Inflammatory macrophage treated with lipopolysaccharide for 4 hours (primary cell): ENCODE results near the gene WNK4.
A peak's percentile ranks its signal among the peaks of the same experiment; 100 is the strongest.

Experiments used
- DNase-seq: peaks from one replicate; pipeline ENCODE4 v3.0.0-alpha.2; 2020

WNK4 gene

GRCh38 chr17:42797067-42798007 lies 16.9 kb downstream of the WNK4 start:
- no peak for DNase-seq

GRCh38 chr17:42798011-42798382 lies 17.6 kb downstream of the WNK4 start:
- no peak for DNase-seq

GRCh38 chr17:42798383-42799380 lies 18.3 kb downstream of the WNK4 start, which contains the start of the genes CNTD1 and COA3:
TSS of gene CNTD1 (plus strand) at chr17:42798861. CDS start at chr17:42799068, 207 bp downstream.
TSS of gene COA3 (minus strand) at chr17:42798704. CDS start at chr17:42798681, 23 bp downstream.
- DNase-seq, result peak; percentile 80

GRCh38 chr17:42803074-42803883 lies 22.9 kb downstream of the WNK4 start:
- DNase-seq, result no peak

- DNase-seq, result no peak
These were observed 24.5 kb downstream of the WNK4 start for GRCh38 chr17:42804918-42805367.

GRCh38 chr17:42806249-42806648 lies 25.8 kb downstream of the WNK4 start:
- DNase-seq, result no peak

- peak; percentile 12 for DNase-seq
These were observed 28.8 kb downstream of the WNK4 start for GRCh38 chr17:42809250-42809649.

GRCh38 chr17:42814633-42815399 lies 34.4 kb downstream of the WNK4 start:
- no peak for DNase-seq

GRCh38 chr17:42817866-42818265 lies 37.5 kb downstream of the WNK4 start:
- DNase-seq, result no peak

GRCh38 chr17:42818379-42818778 lies 38.0 kb downstream of the WNK4 start:
- no peak for DNase-seq

- peak; percentile 81 for DNase-seq
These were observed 39.6 kb downstream of the WNK4 start for GRCh38 chr17:42819939-42820535.

- no peak for DNase-seq
These were observed 40.8 kb downstream of the WNK4 start for GRCh38 chr17:42821176-42821575.

GRCh38 chr17:42827472-42827871 lies 47.1 kb downstream of the WNK4 start:
- DNase-seq, result no peak

- DNase-seq, result no peak
These were observed 50.6 kb downstream of the WNK4 start for GRCh38 chr17:42830971-42831370.

GRCh38 chr17:42832213-42832933 lies 52.0 kb downstream of the WNK4 start:
- DNase-seq, result no peak

GRCh38 chr17:42832934-42833766 lies 52.7 kb downstream of the WNK4 start, which contains the start of gene PSME3:
TSS of gene PSME3 (plus strand) at chr17:42833397. CDS start at chr17:42833632, 235 bp downstream.
- DNase-seq, result peak; percentile 94

GRCh38 chr17:42833767-42834422 lies 53.5 kb downstream of the WNK4 start:
- DNase-seq, result no peak

GRCh38 chr17:42835732-42836131 lies 55.3 kb downstream of the WNK4 start:
- no peak for DNase-seq
